Heart left ventricle (tissue), 16 donors: ENCODE results near the gene SLC26A9. TPM values are rescaled to one million over a fixed set of nuclear protein-coding genes. Genes with fewer than 3 reads are reported as not detected.

Source experiments
- ATAC-seq, 4 donors: fragments of 200-7000 bp; cut with Tn5 transposase; one replicate each; pipeline ENCODE4 v1.9.1; 2020 to 2022; ENCODE audit warnings: moderate library complexity in 4 of 4, mild to moderate bottlenecking in 3 of 4, moderate number of reproducible peaks in 1 of 4
- DNase-seq, 5 donors: peaks; one replicate each; pipeline ENCODE4 v3.0.0-alpha.2; 2020
- H3K27ac ChIP-seq, 12 donors: fragments of 200-600 bp; sonication (generic) in 4 of 12; one replicate each; pipeline versions ENCODE4 v1.5.0 to v1.8.0; 2016 to 2022; ENCODE audit warnings: mild to moderate bottlenecking in 2 of 12
- H3K27me3 ChIP-seq, 9 donors: fragments of 200-600 bp; sonication (generic) in 2 of 9; one replicate each; pipeline versions ENCODE4 v1.5.1 to v1.8.0; 2016 to 2022; ENCODE audit warnings: mild to moderate bottlenecking in 3 of 9
- H3K36me3 ChIP-seq, 9 donors: fragments of 200-600 bp; sonication (generic) in 2 of 9; one replicate each; pipeline versions ENCODE4 v1.5.0 to v1.8.0; 2018 to 2022; ENCODE audit warnings: mild to moderate bottlenecking in 2 of 9
- H3K4me1 ChIP-seq, 12 donors: fragments of 200-600 bp; sonication (generic) in 4 of 12; one replicate each; pipeline versions ENCODE4 v1.5.0 to v1.8.0; 2016 to 2022; ENCODE audit warnings: mild to moderate bottlenecking in 3 of 12
- H3K4me3 ChIP-seq, 12 donors: fragments of 200-600 bp; sonication (generic) in 4 of 12; one replicate each; pipeline versions ENCODE4 v1.5.0 to v1.8.0; 2017 to 2022; ENCODE audit warnings: mild to moderate bottlenecking in 9 of 12, moderate library complexity in 4 of 12
- H3K9me3 ChIP-seq, 12 donors: fragments of 200-600 bp; sonication (generic) in 4 of 12; one replicate each; pipeline versions ENCODE4 v1.5.0 to v1.8.0; 2016 to 2022; ENCODE audit warnings: mild to moderate bottlenecking in 1 of 12
- CTCF ChIP-seq, 12 donors: fragments of 200-600 bp; sonication (generic) in 4 of 12; IDR thresholded peaks; one replicate each; pipeline versions ENCODE4 v1.5.0 to v1.8.0; 2018 to 2022; ENCODE audit warnings: antibody characterized with exemption in 12 of 12, mild to moderate bottlenecking in 5 of 12
- POLR2A ChIP-seq, 2 donors: fragments of 450-650 bp; IDR thresholded peaks; one replicate each; pipeline ENCODE4 v1.6.1; 2017; ENCODE audit warnings: antibody characterized with exemption in 2 of 2, mild to moderate bottlenecking in 2 of 2, moderate library complexity in 2 of 2
- WGBS, 4 donors: extraction: QIAGEN DNeasy Blood & Tissue Kit in 2 of 4; methylation state at CpG; one replicate each; pipeline versions ENCODE4 v1.1.5 to v1.1.7; 2013 to 2018; 5-methylcytosine and 5-hydroxymethylcytosine counted together
- intact Hi-C, 10 donors: fragments of 100-400 bp; cut with DNase I; formaldehyde crosslinking; loops; one replicate each; pipeline versions ENCODE4 v1.11.1 to v1.14.2; 2022
- polyA plus RNA-seq, 2 donors: library from polyadenylated mRNA; stranded (reverse); fragments of 200-250 nt; gene quantifications; one replicate each; pipeline ENCODE4 v1.2.3, GENCODE V29; 2013
- total RNA-seq, 9 donors: library from RNA; depleted of rRNA in 2 of 9; stranded (reverse); fragments of >200 nt in 2 of 9; fragmentation: NEBNext Ultra II Directional in 3 of 9; extraction: Animal tissue kit (Norgen Biotek cat#: 25700) in 3 of 9; gene quantifications; one replicate each; pipeline versions ENCODE4 v1.1.0 to v1.2.4, GENCODE V29; 2016 to 2023
- donor health status: ischemic (EF 13 %, LVEDD 7.1; RV severe dilation, severe dysfunction).
- donor health status: healthy with polysubstance abuse.
- donor health status: DM: no; HTN: yes; CAD: no.
- donor health status: DM: no; HTN: no; CAD: no.
- donor health status: ischemic (EF 25% LVEDD 6.9; RV normal size, moderate dysfunction).
- donor health status: ischemic (EF 25% LVEDD 5.7; RV mildly dilated, moderate dysfunction).
- donor health status: healthy.
- donor health status: DM: yes; HTN: yes; CAD: no.
- donor health status: ischemic (EF 35%, LVEDD 5.7; RV mildly dilated, moderate dysfunction).
- donor health status: nonischemic (EF 11% LVEDD 7.7; RV severe dilation, severe dysfunction).
- donor health status: DM: yes; HTN: yes; CAD: no.
- donor health status: PGD.
- donor health status: ischemic (EF 29% LVEDD 5.4; RV normal size, mild dysfunction).
- donor health status: nonischemic (EF 23%, LVEDD 6.1; RV moderate dilation, normal function).

Gene SLC26A9
- total and polyA plus RNA-seq, 11 donors, result 4.1 to 39.6 (median 11.0) TPM

- intact Hi-C loops, result loop anchor here in 2 of 10 donors (5.0 kb wide), 1 partner anchor 183 kb away; no protein-coding TSS in a partner anchor
- no peak overlapping the region for H3K27ac ChIP-seq
- no peaks in the 10 kb centered on the region for H3K9me3 ChIP-seq
- no peak for ATAC-seq
- no peak for TF ChIP-seq POLR2A (IDR thresholded peaks at IDR 0.05)
- no peak for TF ChIP-seq CTCF (IDR thresholded peaks at IDR 0.05)
- H3K4me1 ChIP-seq, result peaks cover 0 to 23% (median 17%) of the 10 kb centered on the region in 12 donors
- no peak overlapping the region for H3K4me3 ChIP-seq
- DNase-seq, result no peak
- H3K36me3 ChIP-seq, result no peaks in the 10 kb centered on the region
- 88 to 95% (median 93%) methylated on average over 11 of the region's 11 CpGs for WGBS, 4 donors
- H3K27me3 ChIP-seq, result no peaks in the 10 kb centered on the region
Measured at GRCh38 chr1:205923651-205924459, 19.4 kb downstream of the SLC26A9 start.

DNA sequence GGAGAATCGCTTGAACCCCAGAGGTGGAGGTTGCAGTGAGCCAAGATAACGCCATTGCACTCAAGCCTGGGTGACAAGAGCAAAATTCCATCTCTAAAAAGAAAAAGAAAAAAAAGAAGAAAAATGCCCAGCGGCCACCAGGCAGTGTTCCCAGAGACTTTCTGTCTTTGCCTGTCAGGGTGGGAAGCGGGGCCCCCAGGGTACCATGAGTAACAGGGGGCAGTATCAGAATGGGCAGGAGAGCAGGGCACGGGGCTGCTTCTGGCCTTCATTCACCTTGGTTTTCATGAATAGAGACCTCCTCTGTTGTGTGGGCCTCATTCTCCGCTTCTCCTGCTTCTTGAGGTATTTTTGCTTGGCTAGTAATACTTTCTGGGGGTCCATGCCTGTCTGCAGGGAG lies 20.4 kb downstream of the SLC26A9 start:
- no peak overlapping the region for H3K27ac ChIP-seq
- H3K36me3 ChIP-seq, result no peaks in the 10 kb centered on the region
- TF ChIP-seq POLR2A (IDR thresholded peaks at IDR 0.05) (no peak), CTCF (IDR thresholded peaks at IDR 0.05) (no peak)
- no peak for ATAC-seq
- no peaks in the 10 kb centered on the region for H3K27me3 ChIP-seq
- peaks cover 0 to 30% (median 20%) of the 10 kb centered on the region in 12 donors for H3K4me1 ChIP-seq
- H3K4me3 ChIP-seq, result no peak overlapping the region
- WGBS, 4 donors, result 88 to 96% (median 90%) methylated on average over 6 of the region's 6 CpGs
- no peak for DNase-seq
- intact Hi-C loops, result loop anchor here in 2 of 10 donors (5.0 kb wide), 1 partner anchor 184 kb away; no protein-coding TSS in a partner anchor
- H3K9me3 ChIP-seq, result no peaks in the 10 kb centered on the region

- H3K27ac ChIP-seq, result no peak overlapping the region
- intact Hi-C loops, result loop anchor here in 2 of 10 donors (5.0 kb wide), 1 partner anchor 185 kb away; no protein-coding TSS in a partner anchor
- H3K9me3 ChIP-seq, result no peaks in the 10 kb centered on the region
- H3K27me3 ChIP-seq, result no peaks in the 10 kb centered on the region
- WGBS, 4 donors, result 96 to 98% (median 97%) methylated on average over 6 of the region's 6 CpGs
- no peak for DNase-seq
- H3K4me1 ChIP-seq, result peaks cover 0 to 35% (median 25%) of the 10 kb centered on the region in 12 donors
- TF ChIP-seq POLR2A (IDR thresholded peaks at IDR 0.05) (no peak), CTCF (IDR thresholded peaks at IDR 0.05) (no peak)
- no peak for ATAC-seq
- no peaks in the 10 kb centered on the region for H3K36me3 ChIP-seq
- no peak overlapping the region for H3K4me3 ChIP-seq
Measured at GRCh38 chr1:205922314-205922713, 20.9 kb downstream of the SLC26A9 start.

DNA sequence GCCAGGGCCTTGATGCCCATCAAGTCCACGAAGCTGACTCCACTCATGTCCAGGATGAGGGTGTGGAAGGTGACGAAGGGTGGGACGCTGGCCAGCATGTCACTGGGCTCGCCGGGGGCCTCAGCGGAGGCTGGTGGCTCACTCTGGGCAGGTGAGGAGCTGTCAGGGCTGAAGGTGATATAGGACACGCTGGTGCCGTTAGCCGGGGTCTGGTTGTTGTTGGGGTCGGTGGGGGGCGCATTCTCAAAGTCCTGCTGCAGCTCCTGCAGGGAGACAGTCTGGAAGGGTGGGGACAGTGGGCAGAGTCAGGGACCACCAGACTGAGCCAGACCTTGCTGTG lies 21.7 kb downstream of the SLC26A9 start:
- Histone ChIP-seq H3K4me1 (peaks cover 0 to 43% (median 27%) of the 10 kb centered on the region in 12 donors), H3K27me3 (no peaks in the 10 kb centered on the region), H3K4me3 (no peak overlapping the region), H3K27ac (no peak overlapping the region), H3K9me3 (no peaks in the 10 kb centered on the region), H3K36me3 (no peaks in the 10 kb centered on the region)
- TF ChIP-seq POLR2A (IDR thresholded peaks at IDR 0.05), result no peak
- no peak for TF ChIP-seq CTCF (IDR thresholded peaks at IDR 0.05)
- 91 to 94% (median 93%) methylated on average over 11 of the region's 11 CpGs for WGBS, 4 donors
- DNase-seq (peak in 1 of 5 donors; percentile 11), ATAC-seq (no peak)
- intact Hi-C loops, result loop anchor here in 3 of 10 donors (2.0 to 5.0 kb wide), 3 partner anchors 55 to 186 kb away; no protein-coding TSS in a partner anchor
